GM19372 (cell line): ENCODE measurements around the gene TMEM121.
"Not testable (repeated sequence)": the region's sequence is repeated elsewhere in the genome, so short reads cannot be mapped to it uniquely, and the experiment has no call there.

ENCODE experiments used
- ATAC-seq: cut with Tn5 transposase; IDR thresholded peaks from one replicate; pipeline ENCODE4 v1.9.1; 2021; ENCODE audit warnings: mild to moderate bottlenecking, low read depth, moderate library complexity; ENCODE audit not compliant: unreplicated experiment

Gene TMEM121

DNA sequence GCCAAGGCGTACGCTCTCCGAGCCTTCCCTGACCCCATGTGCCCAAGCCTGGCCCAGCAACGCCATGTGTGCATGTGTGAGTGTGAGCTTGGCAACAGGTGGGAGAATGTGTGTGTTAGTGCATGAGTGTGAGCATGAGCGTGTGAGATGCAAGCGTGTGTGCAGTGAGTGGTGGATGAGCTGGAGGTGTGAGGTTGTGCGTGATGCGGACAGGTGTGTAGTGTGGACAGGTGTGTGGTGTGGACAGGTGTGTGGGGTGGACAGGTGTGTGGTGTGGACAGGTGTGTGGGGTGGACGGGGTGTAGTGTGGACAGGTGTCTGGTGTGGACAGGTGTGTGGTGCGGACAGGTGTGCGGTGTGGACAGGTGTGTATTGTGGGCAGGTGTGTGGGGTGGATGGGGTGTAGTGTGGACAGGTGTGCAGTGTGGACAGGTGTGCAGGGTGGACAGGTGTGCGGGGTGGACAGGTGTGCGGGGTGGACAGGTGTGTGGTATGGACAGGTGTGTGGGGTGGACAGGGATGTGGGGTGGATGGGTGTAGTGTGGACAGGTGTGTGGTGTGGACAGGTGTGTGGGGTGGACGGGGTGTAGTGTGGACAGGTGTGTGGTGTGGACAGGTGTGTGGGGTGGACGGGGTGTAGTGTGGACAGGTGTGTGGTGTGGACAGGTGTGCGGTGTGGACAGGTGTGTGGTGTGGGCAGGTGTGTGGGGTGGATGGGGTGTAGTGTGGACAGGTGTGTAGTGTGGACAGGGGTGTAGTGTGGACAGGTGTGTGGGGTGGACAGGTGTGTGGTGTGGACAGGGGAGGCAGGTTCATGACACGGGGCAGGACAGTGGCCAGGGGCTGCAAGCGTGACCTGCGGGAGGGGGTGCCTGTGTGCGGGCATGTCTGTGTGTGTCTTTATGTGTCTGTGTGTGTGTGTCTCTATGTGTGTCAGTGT lies 41.1 kb downstream of the TMEM121 start:
- not testable (repeated sequence) for ATAC-seq

DNA sequence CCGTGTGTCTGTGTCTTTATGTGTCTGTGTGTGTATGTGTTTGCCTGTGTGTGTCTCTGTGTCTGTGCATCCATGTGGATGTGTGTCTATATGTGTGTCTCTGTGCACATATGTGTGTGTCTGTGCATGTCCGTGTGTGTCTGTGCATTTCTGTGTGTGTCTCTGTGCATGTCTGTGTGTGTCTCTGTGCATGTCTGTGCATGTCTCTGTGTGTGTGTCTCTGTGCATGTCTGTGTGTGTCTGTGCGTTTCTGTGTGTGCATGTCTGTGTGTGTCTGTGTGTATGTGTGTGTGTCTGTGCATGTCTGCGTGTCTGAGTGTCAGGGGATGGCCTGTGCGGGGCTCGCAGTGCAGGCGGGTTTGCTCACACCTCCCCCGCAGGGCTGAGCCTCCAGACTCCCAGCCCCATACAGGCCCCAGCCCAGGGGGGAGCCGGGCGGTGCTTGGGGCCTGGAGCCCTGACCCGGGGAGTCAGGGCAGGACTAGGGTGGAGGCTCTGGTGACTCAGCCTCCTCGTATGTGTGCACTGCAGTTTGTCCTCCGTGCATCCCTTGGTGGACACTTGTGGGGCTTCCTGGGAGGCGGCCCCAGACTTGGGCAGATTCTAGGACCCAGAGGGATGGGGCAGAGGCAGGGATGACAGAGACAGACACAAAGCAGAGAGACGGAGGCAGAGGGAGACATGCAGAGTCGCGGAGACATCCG lies 41.9 kb downstream of the TMEM121 start:
- ATAC-seq, result not testable (repeated sequence)

DNA sequence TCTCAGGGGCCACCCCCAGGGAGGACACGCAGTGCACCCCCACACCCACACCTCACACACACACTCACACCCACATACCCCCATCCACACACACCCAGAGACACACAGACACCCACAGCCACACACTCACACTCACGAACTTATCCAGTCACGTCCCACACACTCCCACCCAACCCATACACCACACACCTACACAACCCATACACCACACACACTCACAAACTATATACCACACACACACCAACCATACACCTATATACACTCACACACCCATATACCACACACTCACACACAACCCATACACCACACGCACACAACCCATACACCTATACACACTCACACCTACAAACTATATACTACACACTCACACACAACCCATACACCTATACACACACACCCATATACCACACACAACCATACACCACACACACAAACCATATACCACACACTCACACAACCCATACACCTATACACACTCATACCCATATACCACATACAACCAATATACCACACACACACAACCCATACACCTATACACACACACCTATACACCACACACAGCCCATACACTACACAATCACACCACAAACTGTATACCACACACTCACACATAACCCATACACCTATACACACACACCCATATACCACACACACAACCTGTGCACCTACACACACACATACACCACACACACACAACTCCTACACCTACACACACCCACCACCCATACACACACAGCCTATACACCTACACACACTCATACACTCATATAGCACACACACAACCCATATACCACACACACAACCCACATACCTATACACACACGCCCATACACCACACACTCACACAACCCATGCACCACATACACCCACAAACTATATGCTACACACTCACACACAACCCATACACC lies 42.7 kb downstream of the TMEM121 start:
- no peak for ATAC-seq

DNA sequence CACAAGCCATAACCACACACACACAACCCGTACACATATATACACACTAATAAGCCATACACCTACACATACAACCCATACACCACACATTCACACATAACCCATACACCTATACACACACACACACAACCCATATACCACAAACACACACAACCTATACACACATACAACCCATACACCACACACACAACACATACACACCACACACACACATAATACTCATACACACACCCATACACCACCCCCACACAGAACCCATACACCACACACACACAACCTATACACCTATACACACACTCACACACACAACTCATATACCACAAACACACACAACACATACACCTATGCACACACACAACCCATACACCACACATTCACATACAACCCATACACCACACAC lies 44.1 kb downstream of the TMEM121 start:
- no peak for ATAC-seq

DNA sequence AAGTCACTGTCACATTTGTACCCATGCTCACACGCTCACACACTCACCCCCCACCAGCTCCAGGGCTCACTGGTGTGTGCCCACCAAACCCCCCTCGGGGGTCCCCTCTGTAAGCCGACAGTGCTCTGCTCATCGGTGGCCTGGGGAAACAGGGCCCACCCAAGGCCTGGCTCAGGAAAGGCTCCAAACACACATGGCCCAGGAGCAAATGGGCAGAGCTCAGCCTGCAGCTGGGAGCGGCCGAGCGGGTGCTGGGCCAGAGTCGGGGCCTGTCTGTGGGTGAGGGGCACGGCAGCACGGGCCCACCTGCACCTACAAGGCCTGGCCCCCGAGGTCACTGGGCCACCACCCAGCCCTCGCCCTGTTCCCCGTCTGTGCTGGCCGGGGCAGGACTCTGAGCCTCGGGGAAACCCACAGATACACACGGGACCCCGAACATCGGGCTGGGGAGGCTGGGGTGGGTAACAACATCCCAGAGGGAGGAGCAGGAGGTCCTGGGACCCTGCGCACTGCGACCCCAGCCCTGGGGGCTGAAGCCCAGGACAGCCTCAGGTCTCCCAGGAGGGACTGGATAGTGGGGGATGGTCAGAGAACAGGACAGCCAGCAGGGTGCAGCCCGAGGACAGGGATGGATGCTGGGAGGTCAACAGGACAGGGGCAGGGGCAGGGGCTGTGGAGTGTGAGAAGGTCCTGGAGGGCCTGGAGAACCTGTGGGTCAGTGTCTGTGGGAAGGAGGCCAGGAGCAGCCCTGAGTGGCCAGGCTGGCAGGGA lies 45.0 kb downstream of the TMEM121 start:
- not testable (repeated sequence) for ATAC-seq

DNA sequence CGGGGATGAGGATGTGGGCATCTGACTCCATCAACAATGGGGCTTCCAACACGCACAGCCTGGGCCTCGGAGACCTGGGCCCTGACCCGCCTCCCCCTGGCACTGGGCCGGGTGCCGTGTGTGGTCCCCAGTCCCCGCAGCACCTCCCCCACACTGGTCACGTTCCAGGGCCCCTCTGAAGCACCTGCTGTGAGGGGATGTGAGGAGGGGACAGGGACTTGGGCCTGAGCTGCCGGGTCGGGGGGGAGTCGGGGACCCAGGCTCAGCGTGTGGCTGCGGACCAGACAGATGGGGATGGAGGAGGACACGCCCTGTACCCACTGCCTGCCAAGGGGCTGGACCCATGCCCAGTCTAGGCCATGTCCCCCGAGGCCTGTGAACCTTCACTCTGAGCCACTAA lies 45.7 kb downstream of the TMEM121 start:
- ATAC-seq, result not testable (repeated sequence)

- not testable (repeated sequence) for ATAC-seq
Measured at GRCh38 chr14:105573841-105574240, 47.5 kb downstream of the TMEM121 start.

- ATAC-seq, result not testable (repeated sequence)
Measured at GRCh38 chr14:105574411-105574810, 48.0 kb downstream of the TMEM121 start.

GRCh38 chr14:105575016-105575700 lies 48.8 kb downstream of the TMEM121 start:
- peak; percentile 69 for ATAC-seq

DNA sequence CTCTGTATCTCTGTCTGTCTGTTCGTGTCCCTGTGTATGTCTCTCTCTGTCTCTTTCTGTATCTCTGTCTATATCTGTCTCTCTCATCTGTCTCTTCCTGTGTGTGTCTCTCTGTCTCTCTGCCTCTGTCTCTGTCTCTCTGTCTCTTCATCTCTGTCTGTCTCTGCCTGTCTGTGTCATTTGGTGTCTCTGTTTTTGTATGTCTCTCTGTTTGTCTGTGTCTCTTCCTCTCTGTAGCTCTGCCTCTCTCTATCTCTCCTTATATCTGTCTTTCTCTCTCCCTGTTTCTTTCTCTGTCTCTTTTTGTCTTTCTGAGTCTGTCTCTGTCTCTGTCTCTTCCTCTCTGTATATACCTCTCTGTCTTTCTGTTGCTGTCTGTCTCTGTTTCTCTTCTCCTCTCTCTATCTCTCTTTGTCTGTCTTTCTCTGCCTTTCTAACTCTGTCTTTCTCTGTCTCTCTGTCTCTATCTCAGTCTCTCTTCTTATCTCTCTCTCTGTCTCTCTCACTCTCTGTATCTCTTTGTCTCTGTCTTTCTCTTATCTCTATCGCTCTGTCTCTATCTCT lies 50.2 kb downstream of the TMEM121 start:
- no peak for ATAC-seq

DNA sequence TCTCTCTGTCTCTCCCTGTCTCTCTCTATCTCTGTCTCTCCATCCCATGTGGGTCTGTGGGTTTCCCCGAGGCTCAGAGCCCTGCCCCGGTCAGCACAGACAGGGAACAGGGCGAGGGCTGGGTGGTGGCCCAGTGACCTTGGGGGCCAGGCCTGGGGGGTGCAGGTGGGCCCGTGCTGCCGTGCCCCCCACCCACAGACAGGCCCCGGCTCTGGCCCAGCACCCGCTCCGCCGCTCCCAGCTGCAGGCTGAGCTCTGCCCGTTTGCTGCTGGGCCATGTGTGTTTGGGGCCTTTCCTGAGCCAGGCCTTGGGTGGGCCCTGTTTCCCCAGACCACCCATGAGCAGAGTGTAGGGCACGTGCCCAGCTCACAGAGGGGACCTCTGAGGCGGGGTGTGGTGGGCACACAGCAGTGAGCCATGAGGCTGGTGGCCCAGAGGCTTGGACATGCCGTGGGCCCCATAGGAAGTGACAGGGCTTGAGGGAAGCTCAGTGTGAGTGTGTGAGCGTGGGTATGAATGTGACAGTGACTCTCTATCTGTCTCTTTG lies 51.0 kb downstream of the TMEM121 start:
- ATAC-seq, result no peak

DNA sequence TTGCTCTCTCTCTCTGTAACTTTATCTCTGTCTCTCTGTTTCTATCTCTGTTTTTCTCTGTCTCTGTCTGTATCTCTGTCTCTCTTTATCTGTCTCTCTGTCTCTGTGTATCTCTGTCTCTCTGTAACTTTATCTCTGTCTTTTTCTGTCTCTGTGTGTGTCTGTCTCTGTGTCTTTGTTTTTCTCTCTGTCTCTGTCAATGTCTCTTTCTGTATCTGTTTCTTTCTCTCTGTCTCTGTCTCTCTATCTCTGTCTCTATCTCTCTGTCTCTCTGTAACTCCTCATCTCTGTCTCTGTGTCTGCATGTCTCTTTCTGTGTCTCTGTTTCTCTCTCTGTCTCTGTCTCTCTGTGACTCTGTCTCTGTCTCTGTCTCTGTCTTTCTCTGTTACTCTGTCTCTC lies 51.7 kb downstream of the TMEM121 start:
- no peak for ATAC-seq

DNA sequence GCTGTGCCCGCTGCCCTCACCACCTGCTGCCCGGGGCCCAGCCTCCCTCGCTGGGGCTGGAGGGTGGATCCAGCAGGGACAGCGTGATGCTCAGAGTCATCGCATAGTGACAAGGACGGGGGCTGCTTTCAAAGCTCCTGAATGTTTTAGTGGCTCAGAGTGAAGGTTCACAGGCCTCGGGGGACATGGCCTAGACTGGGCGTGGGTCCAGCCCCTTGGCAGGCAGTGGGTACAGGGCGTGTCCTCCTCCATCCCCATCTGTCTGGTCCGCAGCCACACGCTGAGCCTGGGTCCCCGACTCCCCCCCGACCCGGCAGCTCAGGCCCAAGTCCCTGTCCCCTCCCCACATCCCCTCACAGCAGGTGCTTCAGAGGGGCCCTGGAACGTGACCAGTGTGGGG lies 52.8 kb downstream of the TMEM121 start:
- not testable (repeated sequence) for ATAC-seq
